Sigmoid colon (tissue), 4 donors: ENCODE data around the gene NR1D1.

ENCODE experiments used
- CTCF ChIP-seq, 4 experiments: fragments of 450-650 bp in 3 of 4; fragments of 200-600 bp in 1 of 4; IDR thresholded peaks; one replicate each; pipeline ENCODE4 v1.5.1; 2016 to 2019; ENCODE audit warnings: antibody characterized with exemption in 4 of 4, mild to moderate bottlenecking in 3 of 4, moderate library complexity in 2 of 4
- EP300 ChIP-seq, 4 donors: sonication (generic); formaldehyde crosslinking; IDR thresholded peaks; one replicate each; pipeline ENCODE4 v1.6.1; 2017; ENCODE audit warnings: antibody characterized with exemption in 4 of 4
- POLR2A ChIP-seq, 2 donors: fragments of 450-650 bp; IDR thresholded peaks; one replicate each; pipeline ENCODE4 v1.6.1; 2016; ENCODE audit warnings: antibody characterized with exemption in 2 of 2, mild to moderate bottlenecking in 2 of 2, moderate library complexity in 2 of 2

GRCh38 chr17:40107522-40108174 is 7.3 kb upstream of the NR1D1 start:
- no peak for TF ChIP-seq CTCF (IDR thresholded peaks at IDR 0.05)
- TF ChIP-seq POLR2A (IDR thresholded peaks at IDR 0.05): peak in 1 of 2 donors; percentile 49
- no peak for TF ChIP-seq EP300 (IDR thresholded peaks at IDR 0.05)
